MM.1S (cell line): Measurements from ENCODE around the gene OR8A1.

Experiments used
- DNase-seq: peaks from one replicate; pipeline ENCODE4 v3.0.0-alpha.2; 2015
- H2AFZ ChIP-seq: fragments of 300-600 bp; sonication (generic); 2 replicates; pipeline ENCODE4 v1.6.0; 2016; ENCODE audit warnings: antibody characterized with exemption, low read length
- H3F3A ChIP-seq: fragments of 300-600 bp; sonication (generic); 2 replicates; pipeline ENCODE4 v1.6.1; 2016; ENCODE audit warnings: mild to moderate bottlenecking, antibody characterized with exemption, low read length, moderate library complexity, mixed read lengths; ENCODE audit not compliant: insufficient read depth
- H3K27ac ChIP-seq: fragments of 300-600 bp; sonication (generic); 2 replicates; pipeline ENCODE4 v1.5.1; 2016; ENCODE audit warnings: mild to moderate bottlenecking, low read length
- H3K27me3 ChIP-seq: fragments of 300-600 bp; sonication (generic); replicated peaks from 2 replicates; pipeline ENCODE4 v1.6.0; 2016; ENCODE audit warnings: low read length; ENCODE audit not compliant: insufficient read depth
- H3K36me3 ChIP-seq: fragments of 300-600 bp; sonication (generic); replicated peaks from 2 replicates; pipeline ENCODE4 v1.6.1; 2016; ENCODE audit warnings: mild to moderate bottlenecking, low read length, mixed read lengths; ENCODE audit not compliant: insufficient read depth
- H3K4me1 ChIP-seq: fragments of 300-600 bp; sonication (generic); 2 replicates; pipeline ENCODE4 v1.6.1; 2016; ENCODE audit warnings: low read length, mixed read lengths
- H3K4me2 ChIP-seq: fragments of 300-600 bp; sonication (generic); 2 replicates; pipeline ENCODE4 v1.6.0; 2016; ENCODE audit warnings: low read depth, low read length
- H3K4me3 ChIP-seq: fragments of 300-600 bp; sonication (generic); 2 replicates; pipeline ENCODE4 v1.5.1; 2016; ENCODE audit warnings: low read length, mixed read lengths
- H3K79me2 ChIP-seq: fragments of 300-600 bp; sonication (generic); 2 replicates; pipeline ENCODE4 v1.6.1; 2016; ENCODE audit warnings: mixed run types, low read length, mixed read lengths
- H3K9ac ChIP-seq: fragments of 300-600 bp; sonication (generic); 2 replicates; pipeline ENCODE4 v1.6.1; 2016; ENCODE audit warnings: low read length, mixed read lengths
- H3K9me2 ChIP-seq: fragments of 300-600 bp; sonication (generic); replicated peaks from 2 replicates; pipeline ENCODE4 v1.6.1; 2016; ENCODE audit warnings: mild to moderate bottlenecking, low read length, mixed read lengths; ENCODE audit not compliant: insufficient read depth
- H3K9me3 ChIP-seq: fragments of 300-600 bp; sonication (generic); replicated peaks from 2 replicates; pipeline ENCODE4 v1.6.1; 2016; ENCODE audit warnings: mild to moderate bottlenecking, low read length, mixed read lengths; ENCODE audit not compliant: insufficient read depth
- H4K20me1 ChIP-seq: fragments of 300-600 bp; sonication (generic); 2 replicates; pipeline ENCODE4 v1.6.1; 2016; ENCODE audit warnings: mild to moderate bottlenecking, low read length, moderate library complexity, mixed read lengths; ENCODE audit not compliant: insufficient read depth
- CTCF ChIP-seq: fragments of 300-600 bp; sonication (generic); IDR thresholded peaks from 2 replicates; pipeline ENCODE4 v1.5.1; 2016; ENCODE audit warnings: antibody characterized with exemption, low read length, mixed read lengths
- EZH2 ChIP-seq: fragments of 300-600 bp; sonication (generic); optimal IDR thresholded peaks from 2 replicates; pipeline ENCODE3; 2017; ENCODE audit warnings: low read depth, mild to moderate bottlenecking, antibody characterized with exemption, low read length, mixed read lengths
- EZH2phosphoT487 ChIP-seq: fragments of 300-600 bp; sonication (generic); IDR thresholded peaks from 2 replicates; pipeline ENCODE4 v1.6.1; 2018; ENCODE audit warnings: antibody characterized with exemption, low read length

OR8A1 gene

DNA sequence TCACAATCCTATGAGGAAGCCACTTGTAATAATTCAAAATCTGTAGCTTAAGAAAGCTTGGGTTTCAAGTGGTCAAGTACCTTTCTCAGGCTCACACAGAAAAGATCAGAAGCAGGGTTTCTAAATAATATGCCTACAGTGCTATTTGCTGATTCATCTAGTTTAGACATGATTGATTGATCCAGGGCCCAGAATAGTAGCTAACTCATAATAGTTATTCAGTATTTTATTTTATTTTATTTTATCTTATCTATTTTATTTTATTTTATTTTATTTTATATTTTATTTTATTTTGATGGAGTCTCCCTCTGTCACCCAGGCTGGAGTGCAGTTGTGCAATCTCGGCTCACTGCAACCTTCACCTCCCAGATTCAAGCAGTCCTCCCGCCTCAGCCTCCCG lies 25.5 kb downstream of the OR8A1 start:
- H3K36me3 ChIP-seq: no peaks in the 10 kb centered on the region
- H3K79me2 ChIP-seq: no peaks in the 10 kb centered on the region
- no peak overlapping the region for H3K27ac ChIP-seq
- no peaks in the 10 kb centered on the region for H4K20me1 ChIP-seq
- H3K4me1 ChIP-seq: no peaks in the 10 kb centered on the region
- no peak overlapping the region for H3K4me2 ChIP-seq
- TF ChIP-seq CTCF: no peak
- no peak for TF ChIP-seq EZH2
- TF ChIP-seq EZH2phosphoT487: no peak
- no peak overlapping the region for H3K9ac ChIP-seq
- no peak overlapping the region for H2AFZ ChIP-seq
- no peaks in the 10 kb centered on the region for H3F3A ChIP-seq
- no peaks in the 10 kb centered on the region for H3K9me3 ChIP-seq
- DNase-seq: no peak
- H3K9me2 ChIP-seq: no peaks in the 10 kb centered on the region
- H3K27me3 ChIP-seq: no peaks in the 10 kb centered on the region
- no peak overlapping the region for H3K4me3 ChIP-seq

DNA sequence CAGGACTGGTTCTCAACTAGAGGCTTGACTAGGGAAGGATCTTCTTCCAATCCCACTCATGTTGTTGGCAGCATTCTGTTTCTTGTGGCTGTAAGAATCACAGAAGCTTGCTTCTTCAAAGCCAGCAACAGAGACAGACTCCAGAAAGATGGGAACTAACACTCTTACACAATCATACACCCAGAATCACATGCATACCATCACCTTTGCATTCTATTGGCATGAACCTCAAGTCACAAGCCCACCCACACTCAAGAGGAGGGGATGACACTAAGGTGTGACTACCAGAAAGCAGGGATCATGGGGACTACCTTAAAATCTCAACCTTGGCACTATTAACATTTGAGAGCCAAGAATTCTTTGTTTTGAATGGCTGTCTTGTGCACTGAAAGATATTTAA lies 27.8 kb downstream of the OR8A1 start:
- H4K20me1 ChIP-seq: no peaks in the 10 kb centered on the region
- H3K9me2 ChIP-seq: no peaks in the 10 kb centered on the region
- TF ChIP-seq EZH2phosphoT487: no peak
- TF ChIP-seq CTCF: no peak
- TF ChIP-seq EZH2: no peak
- no peak overlapping the region for H3K4me3 ChIP-seq
- no peak overlapping the region for H2AFZ ChIP-seq
- no peak overlapping the region for H3K4me2 ChIP-seq
- no peak for DNase-seq
- no peaks in the 10 kb centered on the region for H3K79me2 ChIP-seq
- H3K27ac ChIP-seq: no peak overlapping the region
- no peaks in the 10 kb centered on the region for H3F3A ChIP-seq
- H3K27me3 ChIP-seq: no peaks in the 10 kb centered on the region
- H3K9me3 ChIP-seq: no peaks in the 10 kb centered on the region
- no peak overlapping the region for H3K9ac ChIP-seq
- H3K36me3 ChIP-seq: no peaks in the 10 kb centered on the region
- H3K4me1 ChIP-seq: no peaks in the 10 kb centered on the region

DNA sequence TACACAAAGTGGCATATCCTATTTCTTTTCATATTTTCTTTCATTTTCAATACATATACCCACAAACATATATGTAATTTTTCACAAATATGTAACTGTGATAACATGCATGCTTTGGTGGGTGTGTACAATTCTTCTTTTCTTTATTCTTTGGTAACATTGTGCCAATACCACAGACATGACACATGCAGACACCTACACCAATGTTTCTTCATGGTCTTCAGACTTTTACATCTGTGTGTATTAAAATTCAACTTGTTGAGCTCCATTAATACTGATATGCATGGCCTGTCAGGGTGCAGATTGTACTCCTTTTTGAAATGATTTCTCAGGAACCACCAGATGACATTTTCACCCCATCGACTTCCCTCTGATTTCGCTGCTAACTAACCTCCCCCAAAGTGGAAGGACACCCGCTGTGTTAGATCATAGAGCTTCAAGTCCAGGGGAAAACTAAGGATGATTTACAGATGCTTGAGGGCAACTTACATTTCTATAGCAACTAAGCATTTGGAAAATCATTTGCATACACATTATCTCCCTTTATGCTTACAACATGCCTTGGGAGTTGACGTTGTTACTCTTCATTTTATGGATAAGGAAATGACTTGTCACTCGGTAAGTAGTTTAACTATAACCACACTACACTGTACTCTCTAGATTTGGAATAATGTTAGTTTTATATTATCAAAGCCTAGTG lies 31.0 kb downstream of the OR8A1 start:
- Histone ChIP-seq H3K4me1 (no peaks in the 10 kb centered on the region), H3K27ac (no peak overlapping the region), H2AFZ (no peak overlapping the region), H3F3A (no peaks in the 10 kb centered on the region), H3K27me3 (no peaks in the 10 kb centered on the region), H3K9me2 (no peaks in the 10 kb centered on the region), H3K9ac (no peak overlapping the region), H3K9me3 (no peaks in the 10 kb centered on the region), H3K4me3 (no peak overlapping the region), H3K4me2 (no peak overlapping the region), H3K79me2 (no peaks in the 10 kb centered on the region), H4K20me1 (no peaks in the 10 kb centered on the region), H3K36me3 (no peaks in the 10 kb centered on the region)
- TF ChIP-seq CTCF (no peak), EZH2phosphoT487 (no peak), EZH2 (no peak)
- no peak for DNase-seq
